T-helper 22 cell (primary cell): Measurements from ENCODE around the gene ATAD2B.
"Not testable (repeated sequence)": the region's sequence is repeated elsewhere in the genome, so short reads cannot be mapped to it uniquely, and the experiment has no call there.

Source experiments
- DNase-seq: peaks from one replicate; pipeline ENCODE4 v3.0.0-alpha.2; 2020; ENCODE audit warnings: low read depth

Gene ATAD2B

DNA sequence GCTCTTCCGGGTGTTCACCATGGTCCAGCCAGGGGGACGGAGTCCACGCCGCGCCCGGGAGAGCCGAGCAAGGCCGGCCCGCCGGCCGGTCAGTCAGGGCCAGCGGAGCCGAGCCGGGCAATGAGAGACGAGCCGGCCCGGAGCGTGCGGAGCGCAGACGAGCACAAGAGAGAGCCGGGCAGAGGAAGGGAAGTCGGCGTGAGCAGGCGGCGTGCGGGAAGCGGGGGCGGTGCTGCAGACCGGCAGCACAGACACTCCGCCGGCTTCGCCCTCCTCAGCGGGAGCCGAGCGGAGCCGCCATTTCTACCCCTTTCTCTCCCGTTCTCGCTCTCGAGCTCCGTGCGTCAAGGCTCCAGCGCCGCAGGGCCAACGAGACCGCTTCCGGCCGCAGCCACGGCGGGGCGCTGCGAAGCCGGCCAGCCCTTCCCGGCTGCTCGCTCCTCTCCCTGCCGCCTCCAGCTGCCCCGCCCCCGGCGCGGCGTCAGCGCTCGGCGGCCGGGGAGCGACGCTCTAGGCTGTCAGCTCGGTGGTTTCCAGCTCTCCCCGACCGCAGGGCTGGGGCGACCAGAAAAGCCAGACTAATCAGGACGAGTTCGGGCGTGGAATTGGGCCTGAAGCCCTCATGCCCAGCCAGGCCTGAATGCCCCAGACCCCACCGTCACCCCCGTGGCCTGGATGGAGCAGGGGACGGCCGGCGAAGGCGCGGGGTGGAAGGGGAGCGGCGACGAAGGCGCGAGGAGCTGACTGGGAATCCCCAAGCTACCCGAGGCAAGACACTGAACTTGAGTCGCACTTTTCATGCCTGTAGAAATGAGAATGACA is at the start of gene ATAD2B:
TSS of gene ATAD2B (minus strand) at position 374 of the 822 bp plus-strand sequence. CDS start at position 21, 353 bp downstream.
- peak; percentile 87 for DNase-seq

DNA sequence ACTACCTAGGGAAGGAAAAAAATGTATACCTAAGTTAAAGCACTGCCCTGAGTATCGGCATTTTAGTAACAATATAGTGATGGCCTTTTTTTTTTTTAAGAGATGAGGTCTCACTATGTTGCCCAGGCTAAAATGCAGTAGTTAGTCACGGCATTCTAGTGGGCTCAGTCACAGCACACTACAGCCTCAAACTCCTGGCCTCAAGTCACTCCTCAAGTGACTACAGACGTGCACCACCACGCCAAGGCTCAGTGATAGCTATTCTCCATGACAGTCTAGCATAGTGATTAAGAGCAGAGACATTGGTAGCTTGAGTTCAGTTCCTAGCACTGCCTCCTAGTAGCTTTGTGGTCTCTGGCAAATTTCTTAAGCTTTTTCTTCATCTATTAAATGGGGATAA is 40.9 kb upstream of the ATAD2B start:
- no peak for DNase-seq

DNA sequence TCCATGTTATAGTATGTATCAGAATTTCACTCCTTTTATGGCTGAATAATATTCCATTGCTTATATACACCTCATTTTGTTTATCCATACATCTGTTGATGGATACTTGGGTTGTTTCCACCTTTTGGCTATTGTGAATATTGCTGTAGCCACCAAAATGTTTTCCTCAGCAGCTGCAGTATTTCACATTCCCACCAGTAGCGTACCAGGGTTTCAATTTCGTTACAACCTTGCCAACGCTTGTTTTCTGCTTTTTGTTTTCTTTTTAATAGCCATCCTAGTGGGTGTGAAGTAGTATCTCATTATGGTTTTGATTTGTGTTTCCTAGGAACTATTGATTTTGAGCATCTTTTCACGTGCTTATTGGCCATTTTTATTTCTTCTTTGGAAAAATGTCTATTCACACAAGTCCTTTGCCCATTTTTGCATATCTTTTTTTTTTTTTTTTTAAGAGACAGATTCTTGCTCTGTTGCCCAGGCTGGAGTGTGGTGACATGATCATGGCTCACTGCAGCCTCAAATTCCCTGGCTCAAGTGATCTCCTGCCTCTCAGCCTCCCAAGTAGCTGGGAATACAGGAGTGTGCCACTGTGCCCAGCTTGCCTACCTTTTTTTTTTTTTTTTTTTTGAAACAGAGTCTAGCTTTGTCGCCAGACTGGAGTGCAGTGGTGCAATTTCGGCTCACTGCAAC is 27.5 kb upstream of the ATAD2B start:
- DNase-seq: no peak

DNA sequence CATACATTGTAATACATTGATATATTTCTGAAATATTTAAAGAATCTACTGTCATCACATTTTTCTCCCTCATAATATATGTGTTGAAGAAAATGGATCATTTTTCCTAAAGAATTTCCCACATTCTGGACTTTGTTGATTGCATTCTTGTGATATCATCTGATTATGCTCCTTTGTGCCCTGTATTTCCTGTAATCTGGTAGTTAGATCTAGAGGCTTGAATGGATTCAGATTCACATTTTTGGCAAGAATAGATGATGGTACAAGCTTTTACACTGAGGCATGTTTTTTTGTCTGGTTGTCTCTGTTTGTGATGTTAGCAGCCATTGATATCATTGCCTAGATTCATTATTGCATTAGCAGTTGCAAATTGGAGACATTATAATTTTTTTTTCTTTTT is 26.7 kb upstream of the ATAD2B start:
- no peak for DNase-seq

DNA sequence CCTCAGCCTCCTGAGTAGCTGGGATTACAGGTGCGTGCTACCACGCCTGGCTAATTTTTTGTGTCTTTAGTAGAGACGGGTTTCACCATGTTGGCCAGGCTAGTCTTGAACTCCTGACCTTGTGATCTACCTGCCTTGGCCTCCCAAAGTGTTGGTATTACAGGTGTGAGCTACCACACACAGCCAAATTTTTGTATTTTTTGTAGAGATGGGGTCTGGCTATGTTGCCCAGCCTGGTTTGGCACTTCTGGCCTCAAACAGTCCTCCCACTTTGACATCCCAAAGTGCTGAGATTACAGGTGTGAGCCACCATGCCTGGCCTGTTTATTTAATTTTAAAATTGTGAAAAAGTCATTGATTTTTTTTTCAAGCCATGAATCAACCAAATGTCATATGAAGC is 25.6 kb upstream of the ATAD2B start:
- not testable (repeated sequence) for DNase-seq

- no peak for DNase-seq
Measured at GRCh38 chr2:23947350-23947749, 20.4 kb upstream of the ATAD2B start.

- DNase-seq: no peak
Measured at GRCh38 chr2:23944976-23945375, 18.1 kb upstream of the ATAD2B start.

GRCh38 chr2:23944527-23944926 is 17.6 kb upstream of the ATAD2B start:
- no peak for DNase-seq

- no peak for DNase-seq
Measured at GRCh38 chr2:23943666-23944065, 16.7 kb upstream of the ATAD2B start.

GRCh38 chr2:23941644-23942043 is 14.7 kb upstream of the ATAD2B start:
- no peak for DNase-seq

DNA sequence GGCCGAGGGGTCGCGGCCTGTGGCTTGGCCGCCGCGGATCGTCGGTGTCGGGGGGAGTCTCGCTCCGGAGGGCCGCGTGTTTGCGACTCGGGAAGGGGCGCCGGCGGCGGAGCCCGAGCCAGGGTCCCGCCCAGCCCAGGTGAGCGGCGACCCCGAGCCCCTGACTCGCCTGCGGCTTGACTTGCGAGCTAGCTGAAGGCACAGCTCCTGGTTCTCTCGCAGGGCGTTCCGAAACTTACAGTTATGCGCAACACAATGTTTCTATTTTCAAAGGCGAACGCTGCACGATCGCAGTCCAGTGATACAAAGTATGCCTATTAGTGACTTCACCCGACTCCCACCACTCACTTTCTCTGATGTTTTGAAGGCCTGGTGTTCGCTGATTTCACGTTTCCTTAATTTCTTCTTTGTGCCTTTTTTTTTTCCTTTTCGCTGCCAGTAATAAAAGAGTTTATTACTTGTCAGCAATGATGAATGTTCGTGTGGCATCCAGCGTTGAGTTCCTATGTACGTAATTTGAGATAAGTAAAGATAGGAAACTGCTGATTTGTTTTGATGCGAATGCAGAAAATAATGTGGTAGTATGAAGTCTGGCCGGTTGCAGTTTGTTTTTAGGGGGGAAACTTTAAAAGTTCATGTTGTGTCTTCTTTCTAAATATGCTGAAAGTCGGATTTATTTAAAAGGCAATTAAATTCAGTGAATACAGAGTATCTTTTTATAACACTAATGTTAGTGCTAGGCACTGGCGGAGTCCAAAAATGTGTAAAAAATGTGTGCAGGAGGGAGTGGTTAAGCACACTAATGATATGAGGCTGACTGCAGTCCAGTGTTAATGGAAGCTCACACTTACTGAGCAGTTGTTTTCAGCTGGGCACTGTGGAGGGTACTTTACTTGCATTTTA is 14.0 kb upstream of the ATAD2B start:
- no peak for DNase-seq

DNA sequence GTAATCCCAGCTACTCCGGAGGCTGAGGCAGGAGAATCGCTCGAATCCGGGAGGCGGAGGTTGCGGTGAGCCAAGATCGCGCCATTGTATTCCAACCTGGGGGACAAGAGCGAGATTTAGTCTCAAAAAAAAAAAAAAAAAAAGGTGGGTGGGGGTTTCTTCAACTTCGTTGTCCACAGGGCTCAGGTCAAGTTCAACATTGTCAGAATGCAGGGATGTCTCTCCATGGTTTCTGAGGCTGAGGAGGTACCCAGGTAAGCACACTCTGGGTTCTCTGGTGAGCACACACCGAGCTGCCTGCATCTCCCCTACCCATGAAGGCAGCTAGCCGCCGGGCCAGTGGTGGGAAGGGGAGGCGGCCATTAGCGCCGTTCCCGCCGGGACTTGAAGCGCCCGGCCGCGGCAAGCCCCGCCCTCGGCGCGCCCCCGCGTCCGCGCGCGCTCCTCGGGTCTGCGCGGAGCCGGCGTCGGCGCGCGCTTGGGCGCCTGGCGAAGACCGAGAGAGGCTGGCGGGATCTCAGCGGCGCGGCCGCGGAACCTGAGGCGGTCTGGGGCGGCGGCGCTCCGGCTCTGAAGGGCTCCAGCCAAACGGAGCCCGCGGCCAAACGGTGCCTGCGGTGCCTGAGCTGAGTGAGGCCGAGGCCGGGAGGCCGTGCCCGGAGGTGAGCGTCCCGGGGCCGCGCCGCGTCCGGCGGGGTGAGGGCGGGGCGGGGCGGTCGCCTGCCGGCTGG is 13.2 kb upstream of the ATAD2B start, which contains the start of gene UBXN2A:
TSS of gene UBXN2A (plus strand) at position 477 of the 731 bp plus-strand sequence. CDS start 17,852 bp downstream, outside the sequence.
- peak; percentile 57 for DNase-seq

- no peak for DNase-seq
Measured at GRCh38 chr2:23934259-23934658, 7.3 kb upstream of the ATAD2B start.

- no peak for DNase-seq
Measured at GRCh38 chr2:23926290-23926749, 603 bp downstream of the ATAD2B start.

GRCh38 chr2:23925702-23926289 is 1.1 kb downstream of the ATAD2B start:
- peak; percentile 42 for DNase-seq

DNA sequence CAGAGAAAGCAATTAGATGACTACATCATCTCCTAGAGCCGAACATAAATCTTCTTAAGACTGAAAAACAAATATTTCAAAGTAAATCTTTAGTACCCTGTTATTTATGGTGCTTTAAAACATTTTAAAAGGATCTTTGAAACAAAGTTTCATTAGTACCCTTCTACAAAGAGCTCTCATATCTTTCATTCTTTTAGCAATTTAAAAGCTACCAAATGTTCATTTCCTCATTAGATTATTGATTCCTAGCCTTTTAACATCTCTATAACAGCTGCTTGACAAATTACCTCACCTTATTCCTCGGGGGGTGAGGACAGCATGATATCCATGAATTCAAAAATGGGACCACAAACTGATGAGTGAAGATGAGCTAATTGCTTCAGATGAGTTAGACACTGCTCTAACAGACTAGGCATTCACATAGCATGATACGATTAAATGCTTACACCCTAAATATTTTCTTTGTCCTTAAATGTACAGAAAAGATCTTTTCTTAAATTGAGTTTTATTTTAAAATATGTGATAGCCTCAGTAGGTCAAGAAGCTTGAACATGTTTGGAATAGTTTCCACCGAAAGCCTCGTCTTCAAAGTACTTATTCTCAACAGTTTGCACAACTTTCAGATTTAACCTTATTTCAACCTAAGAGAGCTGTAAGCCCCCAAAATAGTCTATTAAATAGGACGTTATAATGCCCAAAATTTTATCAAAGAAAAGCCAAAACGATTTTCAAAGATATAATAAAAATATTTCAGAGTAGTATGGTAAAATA is 2.1 kb downstream of the ATAD2B start:
- no peak for DNase-seq

DNA sequence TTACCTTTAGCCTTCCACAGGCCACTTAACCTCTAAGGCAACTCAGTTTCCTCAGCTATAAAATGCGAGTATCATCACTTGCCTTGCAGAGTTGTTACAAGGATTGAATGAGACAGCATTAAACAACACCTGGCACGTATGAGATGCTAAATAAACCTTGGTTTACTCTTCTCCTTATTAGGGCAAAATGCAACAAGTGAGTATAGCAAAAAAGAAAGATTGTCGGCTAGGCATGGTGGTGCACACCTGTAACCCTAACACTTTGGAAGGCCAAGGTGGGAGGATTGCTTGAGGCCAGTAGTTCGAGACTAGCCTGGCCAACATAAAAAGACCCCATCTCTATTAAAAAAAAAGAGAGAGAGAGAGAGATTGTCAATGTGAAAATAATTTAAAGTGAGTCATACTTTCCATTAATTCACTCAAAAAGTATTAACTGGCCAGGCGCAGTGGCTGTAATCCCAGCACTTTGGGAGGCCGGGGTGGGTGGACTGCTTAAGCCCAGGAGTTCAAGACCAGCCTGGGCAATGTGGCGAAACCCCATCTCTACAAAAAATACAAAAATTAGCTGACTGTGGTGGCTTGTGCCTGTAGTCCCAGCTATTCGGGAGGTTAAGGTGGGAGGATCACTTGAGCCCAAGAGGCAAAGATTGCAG is 8.0 kb downstream of the ATAD2B start:
- DNase-seq: no peak

DNA sequence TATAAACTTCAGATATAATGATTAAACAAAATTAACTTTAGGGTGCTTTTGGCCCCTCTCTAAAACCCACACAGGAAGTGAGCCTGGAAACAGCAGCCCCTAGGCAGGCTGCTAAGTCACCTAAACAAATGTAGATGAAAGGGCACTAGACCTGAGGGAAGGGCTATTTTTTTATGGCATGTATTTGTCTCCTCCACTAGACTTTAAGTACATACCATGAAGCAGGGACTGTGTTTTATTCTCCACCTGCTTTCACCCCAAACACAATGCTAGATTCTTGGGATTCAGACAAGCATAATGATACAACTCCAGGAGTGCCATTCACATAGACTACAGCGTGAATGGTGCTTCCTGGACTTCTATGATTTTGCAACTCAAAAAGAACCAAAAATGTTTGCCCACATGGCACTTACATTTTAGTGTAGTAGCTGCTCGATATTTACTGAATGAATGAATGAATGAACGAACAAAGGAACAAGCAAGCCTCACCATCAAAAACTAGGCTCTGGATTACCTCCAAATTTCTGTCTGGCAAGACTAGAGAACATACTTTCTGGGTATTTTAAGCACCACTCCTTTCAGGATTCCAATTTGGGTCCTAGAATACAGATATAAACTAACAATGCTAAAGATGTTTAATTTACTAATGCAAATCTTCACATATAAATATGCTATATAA is 10.1 kb downstream of the ATAD2B start:
- DNase-seq: no peak

- no peak for DNase-seq
Measured at GRCh38 chr2:23915327-23915726, 11.6 kb downstream of the ATAD2B start.
